Neural cell (in vitro differentiated cells): ENCODE measurements around the gene APOBEC3G. TPM values are rescaled to one million over a fixed set of nuclear protein-coding genes. Genes with fewer than 3 reads are reported as not detected.
"Not testable (repeated sequence)": the region's sequence is repeated elsewhere in the genome, so short reads cannot be mapped to it uniquely, and the experiment has no call there.

Source experiments
- H2AFZ ChIP-seq: fragments of 200-600, 300-800 bp; sonication (generic), shearing (Covaris generic); 2 replicates; pipeline ENCODE4 v1.6.0; 2014; ENCODE audit warnings: low read depth, mild to moderate bottlenecking, antibody characterized with exemption, low read length, moderate library complexity
- H3F3A ChIP-seq: fragments of 200-600 bp; shearing (Covaris generic); 2 replicates; pipeline ENCODE4 v1.6.1; 2016; ENCODE audit warnings: mild to moderate bottlenecking, moderate library complexity, mixed read lengths, antibody characterized with exemption, low read length; ENCODE audit not compliant: insufficient read depth, poor library complexity, severe bottlenecking
- H3K27ac ChIP-seq: fragments of 200-600, 300-800 bp; sonication (generic), shearing (Covaris generic); 2 replicates; pipeline ENCODE4 v1.5.1; 2014; ENCODE audit warnings: mild to moderate bottlenecking, low read length, moderate library complexity
- H3K27me3 ChIP-seq: fragments of 300-800, 200-600 bp; sonication (generic), shearing (Covaris generic); 2 replicates; pipeline ENCODE4 v1.6.0; 2014; ENCODE audit warnings: mild to moderate bottlenecking, low read depth, low read length, moderate library complexity; ENCODE audit not compliant: insufficient read depth
- H3K36me3 ChIP-seq: fragments of 300-800, 200-600 bp; sonication (generic), shearing (Covaris generic); 2 replicates; pipeline ENCODE4 v1.5.1; 2014; ENCODE audit warnings: mild to moderate bottlenecking, antibody characterized with exemption, low read length, moderate library complexity; ENCODE audit not compliant: insufficient read depth
- H3K4me2 ChIP-seq: fragments of 300-800, 200-600 bp; sonication (generic), shearing (Covaris generic); 2 replicates; pipeline ENCODE4 v1.6.0; 2014; ENCODE audit warnings: mild to moderate bottlenecking, low read length
- H3K4me3 ChIP-seq: fragments of 300-800, 200-600 bp; sonication (generic), shearing (Covaris generic); 2 replicates; pipeline ENCODE4 v1.5.1; 2014; ENCODE audit warnings: mild to moderate bottlenecking, low read length, moderate library complexity
- H3K79me2 ChIP-seq: fragments of 200-600 bp; shearing (Covaris generic); replicated peaks from 2 replicates; pipeline ENCODE4 v1.6.0; 2014; ENCODE audit warnings: mild to moderate bottlenecking, low read length, moderate library complexity; ENCODE audit not compliant: insufficient read depth
- H3K9ac ChIP-seq: fragments of 300-800, 200-600 bp; sonication (generic), shearing (Covaris generic); 2 replicates; pipeline ENCODE4 v1.6.1; 2016; ENCODE audit warnings: mild to moderate bottlenecking, low read length, mixed read lengths
- H3K9me2 ChIP-seq: fragments of 200-600 bp; shearing (Covaris generic); 2 replicates; pipeline ENCODE4 v1.6.1; 2016; ENCODE audit warnings: mild to moderate bottlenecking, low read length, mixed read lengths; ENCODE audit not compliant: insufficient read depth
- H3K9me3 ChIP-seq: fragments of 200-600, 300-800 bp; sonication (generic), shearing (Covaris generic); 2 replicates; pipeline ENCODE4 v1.6.1; 2016; ENCODE audit warnings: mild to moderate bottlenecking, mixed run types, low read length, moderate library complexity, mixed read lengths
- H4K20me1 ChIP-seq: fragments of 200-600 bp; shearing (Covaris generic); 2 replicates; pipeline ENCODE4 v1.6.1; 2016; ENCODE audit warnings: mild to moderate bottlenecking, mixed run types; ENCODE audit not compliant: insufficient read depth
- CTCF ChIP-seq: fragments of 450-650 bp; IDR thresholded peaks from 2 replicates; pipeline ENCODE4 v1.5.1; 2014; ENCODE audit warnings: antibody characterized with exemption, mild to moderate bottlenecking, moderate library complexity; ENCODE audit not compliant: poor library complexity, severe bottlenecking
- EP300 ChIP-seq: fragments of 450-650 bp; conservative IDR thresholded peaks from 2 replicates; pipeline ENCODE4 v1.6.1; 2014; ENCODE audit warnings: antibody characterized with exemption, mild to moderate bottlenecking, moderate library complexity; ENCODE audit not compliant: poor library complexity, severe bottlenecking
- EZH2 ChIP-seq: fragments of 200-600, 300-800 bp; shearing (Covaris generic), sonication (generic); IDR thresholded peaks from 2 replicates; pipeline ENCODE4 v1.6.1; 2014; ENCODE audit warnings: antibody characterized with exemption, low read length, borderline replicate concordance, mild to moderate bottlenecking; ENCODE audit not compliant: insufficient read depth, poor library complexity, severe bottlenecking
- MXI1 ChIP-seq: fragments of 450-650 bp; conservative IDR thresholded peaks from 2 replicates; pipeline ENCODE4 v1.6.1; 2014; ENCODE audit warnings: antibody characterized with exemption, mild to moderate bottlenecking; ENCODE audit not compliant: poor library complexity, severe bottlenecking
- POLR2AphosphoS5 ChIP-seq: IDR thresholded peaks from 2 replicates; pipeline ENCODE4 v1.6.1; 2012
- RAD21 ChIP-seq: fragments of 450-650 bp; conservative IDR thresholded peaks from 2 replicates; pipeline ENCODE4 v1.6.1; 2014; ENCODE audit warnings: antibody characterized with exemption, mild to moderate bottlenecking, moderate library complexity
- REST ChIP-seq: IDR thresholded peaks from 2 replicates; pipeline ENCODE4 v1.6.1; 2012; ENCODE audit warnings: borderline replicate concordance
- SMC3 ChIP-seq: fragments of 450-650 bp; conservative IDR thresholded peaks from 2 replicates; pipeline ENCODE4 v1.6.1; 2014; ENCODE audit warnings: antibody characterized with exemption, mild to moderate bottlenecking, moderate library complexity; ENCODE audit not compliant: poor library complexity
- TAF1 ChIP-seq: IDR thresholded peaks from 2 replicates; pipeline ENCODE4 v1.6.1; 2012; ENCODE audit warnings: low read depth
- polyA minus RNA-seq: library from RNA; depleted of rRNA, polyadenylated mRNA; stranded (reverse); fragments of >200 nt; gene quantifications from 2 replicates; pipeline ENCODE4 v1.2.3, GENCODE V29; 2014
- polyA plus RNA-seq: library from polyadenylated mRNA; depleted of rRNA; stranded (reverse); fragments of >200 nt; gene quantifications from 2 replicates; pipeline ENCODE4 v1.2.3, GENCODE V29; 2014

Gene APOBEC3G
- polyA plus RNA-seq: not detected in 2 replicates
- not detected in 2 replicates for polyA minus RNA-seq

- not testable (repeated sequence) for H3K27ac ChIP-seq, H3K9ac ChIP-seq, H4K20me1 ChIP-seq, H3K36me3 ChIP-seq, H3F3A ChIP-seq, H2AFZ ChIP-seq, H3K9me3 ChIP-seq, H3K27me3 ChIP-seq, H3K9me2 ChIP-seq, H3K4me2 ChIP-seq, H3K4me3 ChIP-seq, H3K79me2 ChIP-seq
Measured at GRCh38 chr22:39077026-39077840, at the start of gene APOBEC3G. APOBEC3G (plus strand) TSS chr22:39077275; CDS start chr22:39077362, 87 bp downstream.

- no peaks in the 10 kb centered on the region for H3K27me3 ChIP-seq
- no peaks in the 10 kb centered on the region for H3K9me3 ChIP-seq
- no peak for TF ChIP-seq CTCF
- TF ChIP-seq POLR2AphosphoS5: no peak
- no peak for TF ChIP-seq REST
- no peak for TF ChIP-seq RAD21
- TF ChIP-seq MXI1: no peak
- no peak for TF ChIP-seq EP300
- no peak for TF ChIP-seq TAF1
- TF ChIP-seq EZH2: no peak
- no peak for TF ChIP-seq SMC3
- H3K27ac ChIP-seq: no peak overlapping the region
- no peak overlapping the region for H3K9ac ChIP-seq
- H3K79me2 ChIP-seq: no peaks in the 10 kb centered on the region
- no peak overlapping the region for H3K4me2 ChIP-seq
- no peak overlapping the region for H3K4me3 ChIP-seq
- no peaks in the 10 kb centered on the region for H3F3A ChIP-seq
- no peaks in the 10 kb centered on the region for H3K36me3 ChIP-seq
- H4K20me1 ChIP-seq: no peaks in the 10 kb centered on the region
- H3K9me2 ChIP-seq: no peaks in the 10 kb centered on the region
- no peak overlapping the region for H2AFZ ChIP-seq
Measured at GRCh38 chr22:39027717-39028116, 49.4 kb upstream of the APOBEC3G start.
